Mesenchymal stem cell (in vitro differentiated cells and primary cell): Measurements from ENCODE around the gene OOSP1.
"Not testable (repeated sequence)": the region's sequence is repeated elsewhere in the genome, so short reads cannot be mapped to it uniquely, and the experiment has no call there.

Source experiments
- DNase-seq: peaks from one replicate; pipeline ENCODE4 v3.0.0-alpha.2; 2013
- H2AFZ ChIP-seq: one replicate; pipeline ENCODE4 v1.6.1; 2013; ENCODE audit warnings: low read depth, mild to moderate bottlenecking, control low read depth, inconsistent platforms, low read length, moderate library complexity
- H2AK5ac ChIP-seq: 2 replicates; pipeline ENCODE4 v1.6.1; 2013; ENCODE audit warnings: low read length, moderate library complexity, mild to moderate bottlenecking, inconsistent platforms; ENCODE audit not compliant: severe bottlenecking
- H2BK120ac ChIP-seq: one replicate; pipeline ENCODE4 v1.6.1; 2013; ENCODE audit warnings: low read depth, mild to moderate bottlenecking, inconsistent platforms, low read length, moderate library complexity
- H2BK12ac ChIP-seq, 2 experiments: one replicate each; pipeline ENCODE4 v1.6.1; 2013; ENCODE audit warnings: inconsistent platforms in 2 of 2, low read length in 2 of 2, mild to moderate bottlenecking in 2 of 2, moderate library complexity in 2 of 2, control low read depth in 1 of 2
- H2BK15ac ChIP-seq: one replicate; pipeline ENCODE4 v1.6.1; 2013; ENCODE audit warnings: mild to moderate bottlenecking, low read depth, inconsistent platforms; ENCODE audit not compliant: poor library complexity, severe bottlenecking
- H2BK5ac ChIP-seq: 2 replicates; pipeline ENCODE4 v1.6.1; 2013; ENCODE audit warnings: low read depth, mild to moderate bottlenecking, low read length, control low read depth, inconsistent platforms; ENCODE audit not compliant: poor library complexity, severe bottlenecking
- H3K14ac ChIP-seq, 2 experiments: one replicate each; pipeline ENCODE4 v1.6.1; 2013; ENCODE audit warnings: inconsistent platforms in 2 of 2, low read length in 2 of 2, control low read depth in 1 of 2, mild to moderate bottlenecking in 1 of 2, moderate library complexity in 1 of 2
- H3K18ac ChIP-seq, 2 experiments: one replicate each; pipeline ENCODE4 v1.6.1; 2013; ENCODE audit warnings: inconsistent platforms in 2 of 2, low read length in 2 of 2, control low read depth in 1 of 2, low read depth in 1 of 2, mild to moderate bottlenecking in 1 of 2
- H3K23ac ChIP-seq, 2 experiments: one replicate each; pipeline ENCODE4 v1.6.1; 2013; ENCODE audit warnings: inconsistent platforms in 2 of 2, low read length in 2 of 2, mild to moderate bottlenecking in 2 of 2, moderate library complexity in 2 of 2, control low read depth in 1 of 2
- H3K27ac ChIP-seq: 2 replicates; pipeline ENCODE4 v1.5.1; 2013; ENCODE audit warnings: mild to moderate bottlenecking, moderate library complexity, low read length, control low read depth, inconsistent platforms; ENCODE audit not compliant: poor library complexity, severe bottlenecking
- H3K27me3 ChIP-seq, 2 experiments: 2 replicates each; pipeline versions ENCODE4 v1.6.1 to v1.7.0; 2013; ENCODE audit warnings: low read length in 2 of 2, mild to moderate bottlenecking in 2 of 2, moderate library complexity in 2 of 2, control low read depth in 1 of 2, inconsistent platforms in 1 of 2; ENCODE audit not compliant: control insufficient read depth in 1 of 2, insufficient read depth in 1 of 2
- H3K36me3 ChIP-seq, 2 experiments: 2 replicates each; pipeline versions ENCODE4 v1.6.1 to v1.7.0; 2013; ENCODE audit warnings: low read length in 2 of 2, control low read depth in 1 of 2, inconsistent platforms in 1 of 2, low read depth in 1 of 2, mild to moderate bottlenecking in 1 of 2; ENCODE audit not compliant: insufficient read depth in 2 of 2, control insufficient read depth in 1 of 2
- H3K4ac ChIP-seq, 2 experiments: one replicate each; pipeline ENCODE4 v1.6.1; 2013; ENCODE audit warnings: inconsistent platforms in 2 of 2, low read length in 2 of 2, mild to moderate bottlenecking in 2 of 2, moderate library complexity in 2 of 2, control low read depth in 1 of 2, low read depth in 1 of 2
- H3K4me1 ChIP-seq: 2 replicates; pipeline ENCODE4 v1.6.1; 2013; ENCODE audit warnings: low read depth, low read length, control low read depth; ENCODE audit not compliant: control insufficient read depth, insufficient read depth
- H3K4me2 ChIP-seq: 2 replicates; pipeline ENCODE4 v1.6.1; 2013; ENCODE audit warnings: low read length, mild to moderate bottlenecking, inconsistent platforms; ENCODE audit not compliant: poor library complexity, severe bottlenecking
- H3K4me3 ChIP-seq, 2 experiments: 2 replicates each; pipeline versions ENCODE4 v1.5.1 to v1.7.0; 2013; ENCODE audit warnings: low read length in 2 of 2, mild to moderate bottlenecking in 2 of 2, control low read depth in 1 of 2, low read depth in 1 of 2; ENCODE audit not compliant: insufficient read depth in 1 of 2
- H3K79me1 ChIP-seq: replicated peaks from 2 replicates; pipeline ENCODE4 v1.6.1; 2013; ENCODE audit warnings: mild to moderate bottlenecking, control low read depth, low read length, inconsistent platforms; ENCODE audit not compliant: poor library complexity, severe bottlenecking
- H3K9ac ChIP-seq: 2 replicates; pipeline ENCODE4 v1.7.0; 2013; ENCODE audit warnings: mild to moderate bottlenecking, low read length, moderate library complexity
- H3K9me3 ChIP-seq: 2 replicates; pipeline ENCODE4 v1.7.0; 2013; ENCODE audit warnings: mild to moderate bottlenecking, low read length; ENCODE audit not compliant: control insufficient read depth
- H4K8ac ChIP-seq: one replicate; pipeline ENCODE4 v1.6.1; 2013; ENCODE audit warnings: inconsistent platforms, mild to moderate bottlenecking, low read length, moderate library complexity
- H4K91ac ChIP-seq: one replicate; pipeline ENCODE4 v1.6.1; 2013; ENCODE audit warnings: mild to moderate bottlenecking, low read length, inconsistent platforms
- WGBS: methylation state at CpG from one replicate; pipeline ENCODE4 v1.1.7; 2013; ENCODE audit warnings: mixed read lengths; 5-methylcytosine and 5-hydroxymethylcytosine counted together

OOSP1 gene

GRCh38 chr11:59903569-59903968, 34.7 kb upstream of the OOSP1 start:
- not testable (repeated sequence) for H3K9me3 ChIP-seq, H3K18ac ChIP-seq, H2AK5ac ChIP-seq, H3K4me2 ChIP-seq, H4K8ac ChIP-seq, H3K23ac ChIP-seq, H3K14ac ChIP-seq, H3K79me1 ChIP-seq, DNase-seq, H2BK12ac ChIP-seq, H3K4me1 ChIP-seq, H3K36me3 ChIP-seq, H2BK15ac ChIP-seq, H3K4ac ChIP-seq, H2BK5ac ChIP-seq, H3K27me3 ChIP-seq, H3K9ac ChIP-seq, H2AFZ ChIP-seq, H3K27ac ChIP-seq, H2BK120ac ChIP-seq, H3K4me3 ChIP-seq, H4K91ac ChIP-seq
- 100% methylated on average over 1 of the region's 2 CpGs for WGBS

- no peak overlapping the region for H3K4ac ChIP-seq
- peak; percentile 47 for DNase-seq
- no peak overlapping the region for H3K27ac ChIP-seq
- peak overlapping the region; percentile 25 for H3K9ac ChIP-seq
- no peak overlapping the region for H3K18ac ChIP-seq
- H3K4me2 ChIP-seq: no peak overlapping the region
- H3K14ac ChIP-seq: no peak overlapping the region
- no peak overlapping the region for H3K23ac ChIP-seq
- H2AFZ ChIP-seq: no peak overlapping the region
- H2BK12ac ChIP-seq: no peak overlapping the region
- H3K4me3 ChIP-seq: no peak overlapping the region
- no peak overlapping the region for H4K8ac ChIP-seq
- H3K27me3 ChIP-seq: no peaks in the 10 kb centered on the region
- no peak overlapping the region for H2AK5ac ChIP-seq
- H2BK120ac ChIP-seq: no peak overlapping the region
- H2BK5ac ChIP-seq: no peak overlapping the region
- H3K4me1 ChIP-seq: no peaks in the 10 kb centered on the region
- H3K36me3 ChIP-seq: no peaks in the 10 kb centered on the region
- H3K79me1 ChIP-seq: no peaks in the 10 kb centered on the region
- no peak overlapping the region for H2BK15ac ChIP-seq
- WGBS: 78% methylated on average over 2 of the region's 2 CpGs
- no peak overlapping the region for H4K91ac ChIP-seq
- H3K9me3 ChIP-seq: peaks cover 18% of the 10 kb centered on the region
These were observed 19.8 kb upstream of the OOSP1 start for GRCh38 chr11:59918480-59918879.

GRCh38 chr11:59918987-59919589, 19.1 kb upstream of the OOSP1 start:
- Histone ChIP-seq H4K91ac (no peak overlapping the region), H2BK120ac (no peak overlapping the region), H3K27ac (no peak overlapping the region), H3K9me3 (peaks cover 24% of the 10 kb centered on the region), H3K4me1 (no peaks in the 10 kb centered on the region), H3K14ac (no peak overlapping the region), H3K36me3 (no peaks in the 10 kb centered on the region), H2BK12ac (no peak overlapping the region), H2AFZ (no peak overlapping the region), H3K23ac (no peak overlapping the region), H3K4ac (no peak overlapping the region), H3K18ac (no peak overlapping the region), H3K4me3 (no peak overlapping the region), H3K27me3 (no peaks in the 10 kb centered on the region), H3K4me2 (no peak overlapping the region), H2BK5ac (no peak overlapping the region), H2BK15ac (no peak overlapping the region), H4K8ac (no peak overlapping the region), H3K9ac (peak overlapping the region; percentile 25), H2AK5ac (no peak overlapping the region), H3K79me1 (no peaks in the 10 kb centered on the region)
- DNase-seq: peak; percentile 61
- 11% methylated on average over 1 of the region's 3 CpGs for WGBS

- peak; percentile 19 for DNase-seq
- H2BK120ac ChIP-seq: no peak overlapping the region
- no peaks in the 10 kb centered on the region for H3K27me3 ChIP-seq
- H4K91ac ChIP-seq: no peak overlapping the region
- H2BK15ac ChIP-seq: no peak overlapping the region
- no peak overlapping the region for H3K4ac ChIP-seq
- H3K4me2 ChIP-seq: no peak overlapping the region
- no peak overlapping the region for H3K9ac ChIP-seq
- no peak overlapping the region for H3K14ac ChIP-seq
- H2AK5ac ChIP-seq: no peak overlapping the region
- H3K23ac ChIP-seq: no peak overlapping the region
- H3K9me3 ChIP-seq: peaks cover 28% of the 10 kb centered on the region
- WGBS: 84% methylated on average over 5 of the region's 6 CpGs
- no peak overlapping the region for H3K4me3 ChIP-seq
- no peak overlapping the region for H2AFZ ChIP-seq
- no peak overlapping the region for H3K18ac ChIP-seq
- H3K4me1 ChIP-seq: no peaks in the 10 kb centered on the region
- no peaks in the 10 kb centered on the region for H3K79me1 ChIP-seq
- no peak overlapping the region for H3K27ac ChIP-seq
- H2BK5ac ChIP-seq: no peak overlapping the region
- H2BK12ac ChIP-seq: no peak overlapping the region
- H4K8ac ChIP-seq: no peak overlapping the region
- no peaks in the 10 kb centered on the region for H3K36me3 ChIP-seq
These were observed 14.4 kb upstream of the OOSP1 start for GRCh38 chr11:59923813-59924212.
